GM12878 (cell line): Measurements from ENCODE around the gene TRPT1. TPM values are rescaled to one million over a fixed set of nuclear protein-coding genes. Genes with fewer than 3 reads are reported as not detected.

Experiments
- BCL11A ChIP-seq: IDR thresholded peaks from 2 replicates; pipeline ENCODE4 v1.6.1; 2011; ENCODE audit warnings: low read depth, low read length
- CBX5 ChIP-seq: sonication (generic); IDR thresholded peaks from 2 replicates; pipeline ENCODE4 v1.6.1; 2016; ENCODE audit warnings: low read depth, moderate library complexity, mild to moderate bottlenecking, inconsistent platforms
- E2F8 ChIP-seq: fragments of 450-650 bp; IDR thresholded peaks from 2 replicates; pipeline ENCODE4 v1.6.1; 2018; ENCODE audit warnings: mild to moderate bottlenecking, low read depth, moderate library complexity; ENCODE audit not compliant: partially characterized antibody
- EED ChIP-seq: sonication (generic); IDR thresholded peaks from 2 replicates; pipeline ENCODE4 v1.6.1; 2016; ENCODE audit warnings: antibody characterized with exemption, low read depth
- MLLT1 ChIP-seq: fragments of 450-650 bp; IDR thresholded peaks from 2 replicates; pipeline ENCODE4 v1.6.1; 2016; ENCODE audit warnings: mild to moderate bottlenecking
- PBX3 ChIP-seq: IDR thresholded peaks from 2 replicates; pipeline ENCODE4 v1.6.1; 2011; ENCODE audit warnings: mild to moderate bottlenecking, low read depth, low read length, moderate library complexity; ENCODE audit not compliant: insufficient replicate concordance
- PKNOX1 ChIP-seq: fragments of 450-650 bp; IDR thresholded peaks from 2 replicates; pipeline ENCODE4 v1.6.1; 2016; ENCODE audit warnings: mild to moderate bottlenecking
- PRDM15 ChIP-seq: fragments of 450-650 bp; formaldehyde crosslinking; IDR thresholded peaks from 2 replicates; pipeline ENCODE4 v1.4.0; 2020; ENCODE audit warnings: mild to moderate bottlenecking, moderate library complexity
- SPI1 ChIP-seq: IDR thresholded peaks from 2 replicates; pipeline ENCODE4 v1.6.1; 2011; ENCODE audit warnings: low read depth, mild to moderate bottlenecking, low read length, moderate library complexity, borderline replicate concordance; ENCODE audit not compliant: insufficient read depth
- USF1 ChIP-seq: IDR thresholded peaks from 2 replicates; pipeline ENCODE4 v1.6.1; 2011; ENCODE audit warnings: borderline replicate concordance, low read depth, mild to moderate bottlenecking, moderate library complexity, mixed read lengths, low read length; ENCODE audit not compliant: insufficient read depth; ENCODE audit errors: extremely low read length
- WRNIP1 ChIP-seq: IDR thresholded peaks from 2 replicates; pipeline ENCODE4 v1.6.1; 2011; ENCODE audit warnings: low read depth, low read length, improper control_type of control experiment, borderline replicate concordance
- ZBTB4 ChIP-seq: fragments of 450-650 bp; formaldehyde crosslinking; IDR thresholded peaks from 2 replicates; pipeline ENCODE4 v1.4.0; 2022; ENCODE audit warnings: mild to moderate bottlenecking, moderate library complexity
- polyA plus RNA-seq, 11 experiments: library from polyadenylated mRNA; depleted of rRNA in 4 of 11; unstranded in 6 of 11; stranded (reverse) in 5 of 11; fragments of >200 nt; fragmentation: Nextera tagmentation in 4 of 11; fragmentation: Illumina TruSeq in 1 of 11; extraction: Ambion mirVana in 4 of 11; extraction: Trizol in 1 of 11; gene quantifications; 1 replicate in 1 of 11; 2 replicates in 10 of 11; pipeline versions ENCODE4 v1.2.1 to v1.2.3, GENCODE V29; 2011 to 2016; ENCODE audit warnings: inconsistent platforms in 2 of 11, missing spikeins in 2 of 11, low read depth in 1 of 11
- total RNA-seq, 4 experiments: library from RNA; depleted of rRNA in 3 of 4; stranded (reverse); fragments of >200 nt in 3 of 4; fragmentation: Illumina TruSeq in 1 of 4; extraction: Trizol in 1 of 4; gene quantifications; 2 replicates each; pipeline versions ENCODE4 v1.2.1 to v1.2.3, GENCODE V29; 2013 to 2021

The TRPT1 gene
- total and polyA plus RNA-seq, 10 of the 15 experiments (the other 5 are each of a cell fraction or from before 2014, with no cell fraction given): 7.1 to 63.0 (median 31.4) TPM

GRCh38 chr11:64239662-64240434, 13.9 kb upstream of the TRPT1 start (continued):
- TF ChIP-seq PRDM15 (CRISPR knock-in tag): no peak
- no peak for TF ChIP-seq PBX3
- no peak for TF ChIP-seq MLLT1
- no peak for TF ChIP-seq WRNIP1
- TF ChIP-seq EED: 0 out of 2 replicates have a peak, but pooled peaks have one; percentile 9
- no peak for TF ChIP-seq CBX5
- TF ChIP-seq USF1: no peak
- TF ChIP-seq SPI1: peak; percentile 85
- TF ChIP-seq BCL11A: peak; percentile 79
- TF ChIP-seq E2F8: no peak
- TF ChIP-seq PKNOX1: no peak; the same call in 1 of the 2 replicates
- TF ChIP-seq ZBTB4 (CRISPR knock-in tag): no peak
